GM19025 (cell line): ENCODE data around the gene TST.

Experiments used
- ATAC-seq: cut with Tn5 transposase; IDR thresholded peaks from one replicate; pipeline ENCODE4 v1.9.1; 2021; ENCODE audit warnings: mild to moderate bottlenecking, low read depth, moderate library complexity; ENCODE audit not compliant: unreplicated experiment

Gene TST

GRCh38 chr22:37019309-37020191, at the start of gene TST, which contains the start of gene MPST:
TSS of gene TST (minus strand) at chr22:37019447. CDS start at chr22:37018732, 715 bp downstream.
TSS of gene MPST (plus strand) at chr22:37019742. CDS start at chr22:37019837, 95 bp downstream.
- ATAC-seq, result peak; percentile 65

- no peak for ATAC-seq
Observed at GRCh38 chr22:37068859-37069258, 49.6 kb upstream of the TST start.

- ATAC-seq, result no peak
Observed at GRCh38 chr22:37067428-37067827, 48.2 kb upstream of the TST start.

- ATAC-seq, result no peak
Observed at GRCh38 chr22:37065961-37066360, 46.7 kb upstream of the TST start.

GRCh38 chr22:37065180-37065579, 45.9 kb upstream of the TST start:
- no peak for ATAC-seq

GRCh38 chr22:37064553-37064952, 45.3 kb upstream of the TST start:
- no peak for ATAC-seq

GRCh38 chr22:37063431-37064420, 44.5 kb upstream of the TST start:
- no peak for ATAC-seq

GRCh38 chr22:37062702-37063381, 43.6 kb upstream of the TST start:
- no peak for ATAC-seq

- no peak for ATAC-seq
Observed at GRCh38 chr22:37062376-37062675, 43.1 kb upstream of the TST start.

- no peak for ATAC-seq
Observed at GRCh38 chr22:37061611-37062375, 42.5 kb upstream of the TST start.

- ATAC-seq, result no peak
Observed at GRCh38 chr22:37060801-37061610, 41.8 kb upstream of the TST start.

- ATAC-seq, result no peak
Observed at GRCh38 chr22:37059876-37060449, 40.7 kb upstream of the TST start.

- no peak for ATAC-seq
Observed at GRCh38 chr22:37058917-37059701, 39.9 kb upstream of the TST start.

- no peak for ATAC-seq
Observed at GRCh38 chr22:37057796-37058510, 38.7 kb upstream of the TST start.

GRCh38 chr22:37057226-37057625, 38.0 kb upstream of the TST start:
- no peak for ATAC-seq

GRCh38 chr22:37056246-37056645, 37.0 kb upstream of the TST start:
- no peak for ATAC-seq

- no peak for ATAC-seq
Observed at GRCh38 chr22:37054600-37055365, 35.5 kb upstream of the TST start.
